ENCODE measurements around the gene ZNF45. TPM values are rescaled to one million over a fixed set of nuclear protein-coding genes. Genes with fewer than 3 reads are reported as not detected.

ZNF45 gene
- total RNA-seq (10 to 100 TPM; 20.6 to 31.6 TPM), polyA plus RNA-seq (ENCODE audit: insufficient read length in 2 of 2) (10 to 100 TPM; 18.1 to 22.1 TPM)
- long read RNA-seq, donor 1, partial matches to known transcripts: 21 of 21 reads
- long read RNA-seq, donor 1, other reads (novel, unspliced or antisense): 0 of 21 reads
- long read RNA-seq, donor 2, partial matches to known transcripts: 0 of 1 reads
- long read RNA-seq, donor 2, other reads (novel, unspliced or antisense): 0 of 1 reads
- long read RNA-seq, donor 3, partial matches to known transcripts: 0 of 1 reads
- long read RNA-seq, donor 3, other reads (novel, unspliced or antisense): 0 of 1 reads
- long read RNA-seq, donor 4, partial matches to known transcripts: 29 of 29 reads
- long read RNA-seq, donor 4, other reads (novel, unspliced or antisense): 0 of 29 reads

DNA sequence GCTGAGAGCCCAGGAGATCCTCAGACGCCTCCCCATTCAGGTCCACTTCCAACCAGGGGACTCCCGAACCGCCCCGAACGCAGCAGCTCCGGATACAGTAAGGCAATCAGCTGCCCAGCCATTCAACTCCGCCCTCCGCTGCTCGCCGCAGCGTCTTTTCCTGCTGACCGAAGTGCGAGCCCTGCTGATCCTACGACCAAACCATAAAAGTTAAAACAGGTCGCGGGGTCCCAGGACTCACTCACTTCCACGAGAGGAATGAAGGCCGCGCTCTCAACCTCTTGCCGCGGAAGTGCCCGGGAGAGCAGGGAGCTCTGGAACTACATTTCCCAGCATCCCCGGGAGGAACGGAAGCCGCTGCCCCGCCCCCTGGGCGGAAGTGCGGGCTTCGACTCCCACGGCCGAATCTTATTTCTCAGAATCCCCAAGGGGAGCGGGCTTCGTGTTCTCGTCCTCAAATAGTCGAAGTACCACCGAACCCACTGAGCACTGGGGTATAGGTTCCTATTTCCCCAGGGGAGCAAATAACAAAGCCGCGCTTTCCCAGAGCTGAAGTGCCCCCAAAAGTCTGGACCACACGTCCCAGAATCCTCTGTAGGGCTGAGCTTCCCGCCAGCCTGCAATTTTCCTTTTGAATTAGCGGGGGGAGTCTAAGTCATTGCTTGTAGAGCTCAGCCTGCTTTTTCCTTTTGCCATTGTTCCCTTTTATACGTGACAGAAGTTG, at the start of gene ZNF45:
Gene ZNF45, minus strand, starts transcription at position 298 of the 724 bp plus-strand sequence. CDS start 13,097 bp downstream, outside the sequence.
- Histone ChIP-seq H3K4me1 (ENCODE audit: control insufficient read depth, insufficient read depth, low read length) (peaks cover 3% of the 10 kb centered on the region), H3K4me3 (ENCODE audit: low read depth, low read length) (peak within 1 kb of the TSS; percentile 88), H3K27me3 (ENCODE audit: control insufficient read depth, insufficient read depth, low read length) (no peaks in the 10 kb centered on the region), H3K36me3 (ENCODE audit: control insufficient read depth, insufficient read depth, low read length) (peaks cover 14% of the 10 kb centered on the region), H3K9me3 (ENCODE audit: control insufficient read depth, insufficient read depth, low read length) (no peaks in the 10 kb centered on the region), H3K27ac (ENCODE audit: low read depth, low read length) (peak within 1 kb of the TSS; percentile 91)
- 0% methylated on average over 41 of the region's 42 CpGs for WGBS (ENCODE audit: insufficient coverage)
- peak; percentile 87 to 98 (median 93) for DNase-seq (ENCODE audit: low read depth in 4 of 6, low spot score in 6 of 6)

DNA sequence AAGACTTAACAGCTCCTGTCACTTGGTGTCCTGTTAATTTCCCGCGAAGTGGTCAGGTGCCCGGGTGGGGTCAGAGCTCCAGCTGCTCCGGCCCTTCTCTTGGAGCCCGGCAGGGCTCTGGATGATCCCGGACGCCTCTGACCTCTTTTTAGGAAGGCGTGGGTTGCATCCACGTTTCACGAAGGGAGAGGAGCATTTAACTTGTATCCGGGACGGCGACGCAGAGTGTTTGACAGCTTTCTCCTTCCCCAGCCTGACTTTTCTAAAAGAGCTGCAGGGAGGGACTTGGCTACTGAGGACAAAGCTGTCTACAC, 49.6 kb upstream of the ZNF45 start:
- no peaks in the 10 kb centered on the region for H3K9me3 ChIP-seq (ENCODE audit: control insufficient read depth, insufficient read depth, low read length)
- H3K27ac ChIP-seq (ENCODE audit: low read depth, low read length): no peak overlapping the region
- peak overlapping the region; percentile 86 for H3K4me3 ChIP-seq (ENCODE audit: low read depth, low read length)
- H3K36me3 ChIP-seq (ENCODE audit: control insufficient read depth, insufficient read depth, low read length): peaks cover 6% of the 10 kb centered on the region
- H3K27me3 ChIP-seq (ENCODE audit: control insufficient read depth, insufficient read depth, low read length): no peaks in the 10 kb centered on the region
- under 1% methylated on average over 14 of the region's 14 CpGs for WGBS (ENCODE audit: insufficient coverage)
- no peak for DNase-seq (ENCODE audit: low read depth in 4 of 6, low spot score in 6 of 6)
- peaks cover 9% of the 10 kb centered on the region for H3K4me1 ChIP-seq (ENCODE audit: control insufficient read depth, insufficient read depth, low read length)

DNA sequence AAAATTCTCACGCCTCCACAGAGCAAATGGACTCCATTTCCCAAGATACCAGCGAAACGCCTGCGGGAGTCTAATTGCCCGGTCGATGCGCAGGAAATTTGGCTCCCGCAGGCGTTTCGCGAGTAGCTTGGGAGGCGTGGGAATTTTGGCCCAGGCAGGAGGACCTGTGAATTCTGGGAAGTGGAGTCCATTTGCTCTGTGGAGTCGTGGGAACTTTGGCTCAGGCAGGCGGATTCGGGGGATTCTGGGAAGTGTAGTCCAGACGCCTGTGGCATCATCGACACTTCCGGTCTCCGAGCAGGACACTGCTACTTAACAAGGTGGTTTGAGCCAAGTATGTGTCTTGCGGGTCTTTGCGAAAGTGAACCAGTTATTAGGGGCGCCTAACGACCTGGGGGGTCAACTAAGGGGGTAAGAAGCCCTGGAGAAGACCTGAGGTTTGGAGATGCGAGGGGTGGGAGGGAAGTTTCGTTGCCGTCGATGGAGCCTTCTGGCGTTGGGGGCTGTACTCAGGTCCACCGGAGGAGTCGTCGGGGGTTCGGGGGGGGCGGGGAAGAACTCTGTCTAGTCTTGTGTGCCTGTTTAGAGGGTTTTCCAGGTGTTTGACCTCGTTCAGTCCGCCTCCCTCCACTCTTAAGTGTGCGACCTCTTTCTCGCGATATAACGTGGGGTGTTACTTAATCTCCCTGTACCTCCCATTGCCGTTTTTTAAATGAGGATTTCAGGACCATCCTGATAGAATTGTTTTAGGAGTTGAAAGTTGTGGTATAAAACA, 49.0 kb upstream of the ZNF45 start, which contains the start of gene ZNF155:
Gene ZNF155, plus strand, starts transcription at position 277 of the 775 bp plus-strand sequence. CDS start 4,356 bp downstream, outside the sequence.
- H3K27me3 ChIP-seq (ENCODE audit: control insufficient read depth, insufficient read depth, low read length): no peaks in the 10 kb centered on the region
- H3K36me3 ChIP-seq (ENCODE audit: control insufficient read depth, insufficient read depth, low read length): peaks cover under 1% of the 10 kb centered on the region
- H3K4me1 ChIP-seq (ENCODE audit: control insufficient read depth, insufficient read depth, low read length): peaks cover 9% of the 10 kb centered on the region
- H3K27ac ChIP-seq (ENCODE audit: low read depth, low read length): peak within 1 kb of the TSS; percentile 50
- peak; percentile 92 to 99 (median 96) for DNase-seq (ENCODE audit: low read depth in 4 of 6, low spot score in 6 of 6)
- H3K9me3 ChIP-seq (ENCODE audit: control insufficient read depth, insufficient read depth, low read length): no peaks in the 10 kb centered on the region
- 0% methylated on average over 32 of the region's 40 CpGs for WGBS (ENCODE audit: insufficient coverage)
- peak within 1 kb of the TSS; percentile 86 for H3K4me3 ChIP-seq (ENCODE audit: low read depth, low read length)

DNA sequence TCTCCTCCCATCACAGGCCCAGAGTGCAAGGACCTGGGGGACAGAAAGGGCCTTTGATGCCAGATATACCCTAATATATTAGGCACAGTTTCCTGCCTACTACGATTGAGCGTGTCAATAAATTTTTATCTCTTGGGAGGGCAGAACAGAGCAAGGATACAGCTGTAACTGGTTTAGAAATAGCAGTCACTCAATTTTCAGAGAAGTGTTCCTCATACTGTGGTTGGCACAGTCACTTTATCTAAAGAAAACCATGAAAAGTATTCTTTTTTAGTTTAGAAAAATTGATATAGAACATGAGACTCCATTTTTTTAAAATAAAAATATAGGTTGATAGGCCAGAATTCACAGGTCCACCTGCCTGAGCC, 48.4 kb upstream of the ZNF45 start:
- peaks cover 9% of the 10 kb centered on the region for H3K4me1 ChIP-seq (ENCODE audit: control insufficient read depth, insufficient read depth, low read length)
- no peak overlapping the region for H3K27ac ChIP-seq (ENCODE audit: low read depth, low read length)
- no peaks in the 10 kb centered on the region for H3K36me3 ChIP-seq (ENCODE audit: control insufficient read depth, insufficient read depth, low read length)
- peak overlapping the region; percentile 86 for H3K4me3 ChIP-seq (ENCODE audit: low read depth, low read length)
- no peaks in the 10 kb centered on the region for H3K9me3 ChIP-seq (ENCODE audit: control insufficient read depth, insufficient read depth, low read length)
- H3K27me3 ChIP-seq (ENCODE audit: control insufficient read depth, insufficient read depth, low read length): no peaks in the 10 kb centered on the region
- no CpG with 5 or more reads among the region's 2 CpGs for WGBS (ENCODE audit: insufficient coverage)
- DNase-seq (ENCODE audit: low read depth in 4 of 6, low spot score in 6 of 6): no peak

DNA sequence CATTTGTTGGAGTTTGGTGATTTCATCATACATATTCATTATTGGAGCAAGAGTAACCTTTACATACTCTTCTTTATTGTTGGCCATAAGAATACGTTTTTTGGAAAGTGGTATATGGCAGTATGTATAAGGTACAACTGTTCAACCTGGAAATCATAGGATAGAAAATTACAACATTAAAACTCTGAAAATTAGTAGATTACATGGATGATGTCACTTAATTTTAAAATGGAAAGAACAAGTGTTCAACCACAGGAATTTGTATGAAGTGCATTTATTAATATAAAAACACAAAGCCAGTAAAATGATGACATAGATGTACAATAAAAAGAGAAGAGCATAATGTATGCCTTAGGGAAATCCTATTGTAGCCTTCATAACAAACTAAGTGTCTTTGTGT, 41.6 kb upstream of the ZNF45 start:
- H3K4me3 ChIP-seq (ENCODE audit: low read depth, low read length): no peak overlapping the region
- no peak for DNase-seq (ENCODE audit: low read depth in 4 of 6, low spot score in 6 of 6)
- no peaks in the 10 kb centered on the region for H3K4me1 ChIP-seq (ENCODE audit: control insufficient read depth, insufficient read depth, low read length)
- no peaks in the 10 kb centered on the region for H3K27me3 ChIP-seq (ENCODE audit: control insufficient read depth, insufficient read depth, low read length)
- no peaks in the 10 kb centered on the region for H3K36me3 ChIP-seq (ENCODE audit: control insufficient read depth, insufficient read depth, low read length)
- peaks cover 3% of the 10 kb centered on the region for H3K9me3 ChIP-seq (ENCODE audit: control insufficient read depth, insufficient read depth, low read length)
- no peak overlapping the region for H3K27ac ChIP-seq (ENCODE audit: low read depth, low read length)
- WGBS (ENCODE audit: insufficient coverage): no CpG with 5 or more reads among the region's 1 CpG

DNA sequence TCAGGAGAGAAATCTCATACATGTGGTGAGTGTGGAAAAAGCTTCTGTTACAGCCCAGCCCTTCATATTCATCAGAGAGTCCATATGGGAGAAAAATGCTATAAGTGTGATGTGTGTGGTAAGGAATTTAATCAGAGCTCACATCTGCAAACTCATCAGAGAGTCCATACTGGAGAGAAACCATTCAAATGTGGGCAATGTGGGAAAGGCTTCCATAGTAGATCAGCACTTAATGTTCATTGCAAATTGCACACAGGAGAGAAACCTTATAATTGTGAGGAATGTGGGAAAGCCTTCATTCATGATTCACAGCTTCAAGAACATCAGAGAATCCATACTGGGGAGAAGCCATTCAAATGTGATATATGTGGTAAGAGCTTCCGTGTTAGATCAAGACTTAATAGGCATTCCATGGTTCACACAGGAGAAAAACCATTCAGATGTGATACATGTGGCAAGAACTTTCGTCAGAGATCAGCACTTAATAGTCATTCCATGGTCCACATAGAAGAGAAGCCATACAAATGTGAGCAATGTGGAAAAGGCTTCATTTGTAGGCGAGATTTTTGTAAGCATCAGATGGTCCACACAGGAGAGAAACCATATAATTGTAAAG, 31.1 kb upstream of the ZNF45 start:
- Histone ChIP-seq H3K4me3 (ENCODE audit: low read depth, low read length) (no peak overlapping the region), H3K9me3 (ENCODE audit: control insufficient read depth, insufficient read depth, low read length) (peaks cover 45% of the 10 kb centered on the region), H3K27ac (ENCODE audit: low read depth, low read length) (no peak overlapping the region), H3K27me3 (ENCODE audit: control insufficient read depth, insufficient read depth, low read length) (no peaks in the 10 kb centered on the region), H3K36me3 (ENCODE audit: control insufficient read depth, insufficient read depth, low read length) (peaks cover 55% of the 10 kb centered on the region), H3K4me1 (ENCODE audit: control insufficient read depth, insufficient read depth, low read length) (no peaks in the 10 kb centered on the region)
- DNase-seq (ENCODE audit: low read depth in 4 of 6, low spot score in 6 of 6): no peak
- WGBS (ENCODE audit: insufficient coverage): 92% methylated on average over 2 of the region's 3 CpGs

DNA sequence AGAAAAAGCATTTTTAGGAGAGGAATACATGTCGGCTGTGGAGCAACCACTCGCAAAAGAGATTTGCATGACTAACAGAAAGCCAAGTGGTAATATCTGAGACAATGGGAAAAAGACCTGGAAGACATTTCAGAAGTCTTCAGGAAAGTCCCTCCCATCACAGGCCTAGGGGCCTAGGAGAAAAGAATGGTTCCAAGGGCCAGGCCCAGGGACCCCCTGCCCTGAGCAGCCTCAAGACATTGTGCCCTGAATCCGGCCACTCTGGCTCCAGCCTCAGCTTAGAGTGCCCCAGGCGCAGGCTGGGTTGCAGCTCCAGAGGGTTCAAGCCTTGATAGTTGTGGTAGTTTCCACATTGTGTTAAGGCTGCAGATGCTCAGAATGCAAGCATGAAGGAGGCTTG, 25.3 kb upstream of the ZNF45 start:
- H3K9me3 ChIP-seq (ENCODE audit: control insufficient read depth, insufficient read depth, low read length): peaks cover 14% of the 10 kb centered on the region
- H3K27me3 ChIP-seq (ENCODE audit: control insufficient read depth, insufficient read depth, low read length): no peaks in the 10 kb centered on the region
- WGBS (ENCODE audit: insufficient coverage): 73% methylated on average over 4 of the region's 4 CpGs
- H3K4me3 ChIP-seq (ENCODE audit: low read depth, low read length): no peak overlapping the region
- no peak for DNase-seq (ENCODE audit: low read depth in 4 of 6, low spot score in 6 of 6)
- peaks cover 14% of the 10 kb centered on the region for H3K36me3 ChIP-seq (ENCODE audit: control insufficient read depth, insufficient read depth, low read length)
- H3K4me1 ChIP-seq (ENCODE audit: control insufficient read depth, insufficient read depth, low read length): no peaks in the 10 kb centered on the region
- H3K27ac ChIP-seq (ENCODE audit: low read depth, low read length): no peak overlapping the region

DNA sequence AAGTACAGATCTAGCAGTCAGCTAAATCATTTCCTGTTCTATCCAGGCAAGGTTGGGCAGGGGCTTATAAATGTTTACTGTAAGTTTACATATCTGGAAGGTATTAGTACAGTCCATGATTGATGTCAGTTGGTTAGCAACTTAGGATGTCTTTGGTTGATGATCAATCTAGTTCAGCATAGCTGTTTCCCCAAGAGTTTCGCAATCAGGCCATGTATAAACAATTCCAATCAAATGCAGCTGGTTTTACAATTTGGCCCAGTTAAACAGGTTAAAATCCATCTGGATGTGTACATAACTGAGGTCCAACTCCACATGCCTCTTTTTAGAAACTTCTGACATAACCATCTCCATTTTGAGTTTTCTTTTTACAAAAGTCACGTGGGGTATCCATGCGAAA, 22.8 kb upstream of the ZNF45 start:
- no peak overlapping the region for H3K4me3 ChIP-seq (ENCODE audit: low read depth, low read length)
- no peak for DNase-seq (ENCODE audit: low read depth in 4 of 6, low spot score in 6 of 6)
- peaks cover 11% of the 10 kb centered on the region for H3K9me3 ChIP-seq (ENCODE audit: control insufficient read depth, insufficient read depth, low read length)

DNA sequence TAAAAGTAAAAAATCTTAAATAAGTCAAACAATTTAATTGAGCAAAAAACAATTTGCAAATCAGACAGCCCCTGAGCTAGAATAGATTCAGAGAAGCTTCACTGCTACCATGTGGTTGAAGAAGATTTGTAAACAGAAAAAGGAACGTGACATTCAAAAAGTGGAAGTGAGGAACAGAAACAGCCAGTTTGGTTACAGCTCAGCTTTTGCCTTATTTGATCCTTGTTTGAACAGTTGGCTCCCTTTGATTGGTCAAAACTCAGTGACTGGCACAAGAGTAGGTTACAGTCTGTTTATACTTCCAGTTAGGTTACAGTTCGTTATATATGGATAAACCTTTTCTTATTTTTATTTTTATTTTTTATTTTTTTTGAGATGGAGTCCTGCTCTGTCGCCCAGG, 21.7 kb upstream of the ZNF45 start:
- 100% methylated on average over 2 of the region's 3 CpGs for WGBS (ENCODE audit: insufficient coverage)
- peaks cover 3% of the 10 kb centered on the region for H3K36me3 ChIP-seq (ENCODE audit: control insufficient read depth, insufficient read depth, low read length)
- H3K9me3 ChIP-seq (ENCODE audit: control insufficient read depth, insufficient read depth, low read length): peaks cover 13% of the 10 kb centered on the region
- no peak for DNase-seq (ENCODE audit: low read depth in 4 of 6, low spot score in 6 of 6)
- H3K27me3 ChIP-seq (ENCODE audit: control insufficient read depth, insufficient read depth, low read length): no peaks in the 10 kb centered on the region
- H3K27ac ChIP-seq (ENCODE audit: low read depth, low read length): no peak overlapping the region
- H3K4me1 ChIP-seq (ENCODE audit: control insufficient read depth, insufficient read depth, low read length): no peaks in the 10 kb centered on the region
- no peak overlapping the region for H3K4me3 ChIP-seq (ENCODE audit: low read depth, low read length)

More for the DNA sequence above, 22.8 kb upstream of the ZNF45 start:
- H3K36me3 ChIP-seq (ENCODE audit: control insufficient read depth, insufficient read depth, low read length): peaks cover 3% of the 10 kb centered on the region
- no peak overlapping the region for H3K27ac ChIP-seq (ENCODE audit: low read depth, low read length)
- H3K4me1 ChIP-seq (ENCODE audit: control insufficient read depth, insufficient read depth, low read length): no peaks in the 10 kb centered on the region
- 96% methylated on average over 3 of the region's 3 CpGs for WGBS (ENCODE audit: insufficient coverage)
- H3K27me3 ChIP-seq (ENCODE audit: control insufficient read depth, insufficient read depth, low read length): no peaks in the 10 kb centered on the region

Data from spinal cord (tissue), 10 donors.